HepG2 (cell line): ENCODE measurements around the gene FAM81A. TPM values are rescaled to one million over a fixed set of nuclear protein-coding genes. Genes with fewer than 3 reads are reported as not detected.

Source experiments
- ATAC-seq: fragments of 200-7000 bp; cut with Tn5 transposase; 3 replicates; pipeline ENCODE4 v1.9.1; 2020; ENCODE audit warnings: mild to moderate bottlenecking, moderate library complexity
- BruUV-seq: library from RNA; stranded (reverse); fragments of 400-500 nt; replicated peaks from 2 replicates; lab custom pipeline; 2021; lab: Mats Ljungman, UMichigan
- CTCF ChIA-PET: fragments of 300-600 bp; formaldehyde crosslinking; extraction: SDS; loops from one replicate; lab custom pipeline; 2021; ENCODE audit warnings: low total read pairs, inconsistent platforms, low intra/inter-chr PET ratio; lab: Yijun Ruan, JAX
- POLR2A ChIA-PET: fragments of 350-600 bp; sonication (Branson Sonifier 250); formaldehyde crosslinking; loops from one replicate; lab custom pipeline; 2020; ENCODE audit warnings: antibody characterized with exemption, inconsistent platforms; lab: Yijun Ruan, JAX
- DNase-seq: peaks from one replicate; pipeline ENCODE4 v3.0.0-alpha.2; 2015; ENCODE audit warnings: low spot score
- FAIRE-seq: peaks from 3 replicates; lab custom pipeline; 2011; peaks lifted over from hg19 to GRCh38; lab: Jason Lieb, UNC
- H2AFZ ChIP-seq: one replicate; pipeline ENCODE4 v1.6.1; 2011; ENCODE audit warnings: low read length, inconsistent platforms
- H3K27ac ChIP-seq: fragments of 300-600 bp; 3 replicates; pipeline ENCODE4 v1.8.0; 2011; ENCODE audit warnings: mixed run types, mild to moderate bottlenecking, mixed read lengths, low read length, inconsistent platforms; ENCODE audit not compliant: insufficient read depth; ENCODE audit errors: extremely low read length
- H3K27me3 ChIP-seq, 2 experiments: fragments of 200-600 bp in 1 of 2; 2 replicates in 1 of 2; 3 replicates in 1 of 2; pipeline versions ENCODE4 v1.6.0 to v1.8.0; 2011; ENCODE audit warnings: low read length in 2 of 2, mild to moderate bottlenecking in 2 of 2, moderate library complexity in 2 of 2, inconsistent platforms in 1 of 2; ENCODE audit not compliant: insufficient read depth in 2 of 2, control insufficient read depth in 1 of 2
- H3K36me3 ChIP-seq, 2 experiments: fragments of 200-600 bp in 1 of 2; replicated peaks in 1 of 2; 2 replicates in 1 of 2; 3 replicates in 1 of 2; pipeline versions ENCODE4 v1.5.1 to v1.8.0; 2011; ENCODE audit warnings: low read length in 2 of 2, inconsistent platforms in 1 of 2; ENCODE audit not compliant: insufficient read depth in 2 of 2, control insufficient read depth in 1 of 2
- H3K4me1 ChIP-seq: 2 replicates; pipeline ENCODE4 v1.5.1; 2012; ENCODE audit warnings: low read length, inconsistent platforms; ENCODE audit not compliant: insufficient read depth
- H3K4me2 ChIP-seq: 2 replicates; pipeline ENCODE4 v1.6.0; 2011; ENCODE audit warnings: low read depth, low read length, inconsistent platforms
- H3K4me3 ChIP-seq, 3 experiments: fragments of 200-600 bp in 1 of 3; sonication (generic), shearing (Covaris generic) in 1 of 3; replicated peaks in 1 of 3; 2 replicates each; pipeline ENCODE4 v1.5.1; 2011 to 2016; ENCODE audit warnings: low read length in 3 of 3, inconsistent platforms in 2 of 3, low read depth in 2 of 3, mild to moderate bottlenecking in 2 of 3, control low read depth in 1 of 3, mixed read lengths in 1 of 3; ENCODE audit not compliant: insufficient read depth in 1 of 3
- H3K79me2 ChIP-seq: one replicate; pipeline ENCODE4 v1.6.1; 2011; ENCODE audit warnings: low read length, inconsistent platforms; ENCODE audit not compliant: insufficient read depth
- H3K9ac ChIP-seq: 2 replicates; pipeline ENCODE4 v1.6.0; 2011; ENCODE audit warnings: mild to moderate bottlenecking, low read depth, low read length, inconsistent platforms; ENCODE audit not compliant: insufficient read depth
- H3K9me3 ChIP-seq: 2 replicates; pipeline ENCODE4 v1.5.1; 2012; ENCODE audit warnings: mild to moderate bottlenecking, low read length
- H4K20me1 ChIP-seq: 2 replicates; pipeline ENCODE4 v1.6.0; 2011; ENCODE audit warnings: inconsistent platforms, mild to moderate bottlenecking, low read length, moderate library complexity; ENCODE audit not compliant: insufficient read depth
- CAMTA2 ChIP-seq: sonication (generic); formaldehyde crosslinking; IDR thresholded peaks from 2 replicates; pipeline ENCODE4 v1.4.0; 2020; ENCODE audit warnings: mild to moderate bottlenecking, missing genetic modification reagents, borderline replicate concordance
- ETS1 ChIP-seq: sonication (generic); formaldehyde crosslinking; IDR thresholded peaks from 2 replicates; pipeline ENCODE4 v1.4.0; 2020; ENCODE audit warnings: missing genetic modification reagents
- GABPB1 ChIP-seq: IDR thresholded peaks from 2 replicates; pipeline ENCODE4 v1.6.1; 2016; ENCODE audit warnings: mild to moderate bottlenecking, missing genetic modification reagents, moderate library complexity, missing compliant biosample characterization
- HES4 ChIP-seq: sonication (generic); formaldehyde crosslinking; IDR thresholded peaks from 2 replicates; pipeline ENCODE4 v1.9.0; 2021; ENCODE audit warnings: mild to moderate bottlenecking, missing genetic modification reagents, borderline replicate concordance
- HOXD1 ChIP-seq: sonication (generic); formaldehyde crosslinking; IDR thresholded peaks from 2 replicates; pipeline ENCODE4 v1.5.0; 2020; ENCODE audit warnings: missing genetic modification reagents
- MXD4 ChIP-seq: IDR thresholded peaks from 2 replicates; pipeline ENCODE4 v1.6.1; 2016; ENCODE audit warnings: mild to moderate bottlenecking, missing biosample characterization, missing genetic modification reagents
- NFATC3 ChIP-seq: sonication (generic); formaldehyde crosslinking; IDR thresholded peaks from 2 replicates; pipeline ENCODE4 v1.5.1; 2020; ENCODE audit warnings: mild to moderate bottlenecking, missing genetic modification reagents
- SNAPC4 ChIP-seq: sonication (generic); formaldehyde crosslinking; IDR thresholded peaks from 2 replicates; pipeline ENCODE4 v1.4.0; 2020; ENCODE audit warnings: mild to moderate bottlenecking, missing genetic modification reagents
- ZBTB46 ChIP-seq: sonication (generic); formaldehyde crosslinking; IDR thresholded peaks from 2 replicates; pipeline ENCODE4 v1.4.0; 2020; ENCODE audit warnings: mild to moderate bottlenecking, missing genetic modification reagents, borderline replicate concordance
- ZC3H13 ChIP-seq: sonication (generic); formaldehyde crosslinking; IDR thresholded peaks from 2 replicates; pipeline ENCODE4 v1.8.1; 2023; ENCODE audit warnings: mild to moderate bottlenecking, missing genetic modification reagents, moderate library complexity
- ZEB1 ChIP-seq: IDR thresholded peaks from 2 replicates; pipeline ENCODE4 v1.6.1; 2012; ENCODE audit warnings: mild to moderate bottlenecking, low read depth, inconsistent platforms; ENCODE audit not compliant: insufficient replicate concordance
- ZNF263 ChIP-seq: sonication (generic); formaldehyde crosslinking; IDR thresholded peaks from 2 replicates; pipeline ENCODE4 v1.4.0; 2020; ENCODE audit warnings: missing genetic modification reagents
- ZNF264 ChIP-seq: sonication (generic); formaldehyde crosslinking; IDR thresholded peaks from 2 replicates; pipeline ENCODE4 v1.4.0; 2020; ENCODE audit warnings: missing genetic modification reagents
- ZNF441 ChIP-seq: sonication (generic); formaldehyde crosslinking; IDR thresholded peaks from 2 replicates; pipeline ENCODE4 v1.7.0; 2021; ENCODE audit warnings: missing genetic modification reagents, borderline replicate concordance
- ZNF580 ChIP-seq: IDR thresholded peaks from 2 replicates; pipeline ENCODE4 v1.6.1; 2016; ENCODE audit warnings: low read depth, borderline replicate concordance
- ZNF839 ChIP-seq: sonication (generic); formaldehyde crosslinking; IDR thresholded peaks from 2 replicates; pipeline ENCODE4 v1.4.0; 2020; ENCODE audit warnings: missing genetic modification reagents, mild to moderate bottlenecking, borderline replicate concordance
- ZSCAN30 ChIP-seq: sonication (generic); formaldehyde crosslinking; IDR thresholded peaks from 2 replicates; pipeline ENCODE4 v1.5.0; 2020; ENCODE audit warnings: mild to moderate bottlenecking, missing genetic modification reagents
- WGBS: methylation state at CpG from one replicate; pipeline ENCODE4 v1.1.6; 2017; ENCODE audit warnings: low lambda C conversion rate; 5-methylcytosine and 5-hydroxymethylcytosine counted together
- in situ Hi-C: cut with HindIII; loops from 2 replicates; pipeline ENCODE4 v1.10.0; 2017; ENCODE audit warnings: low pct_unique_long_range_greater_than_20kb; ENCODE audit not compliant: extremely low pct_ligation_motif_present
- intact Hi-C: fragments of 100-400 bp; cut with micrococcal nuclease; formaldehyde crosslinking; loops from one replicate; pipeline ENCODE4 v1.10.0; 2022; ENCODE audit not compliant: unreplicated experiment
- polyA plus RNA-seq, 8 experiments: library from polyadenylated mRNA; depleted of rRNA in 3 of 8; stranded (reverse) in 7 of 8; unstranded in 1 of 8; fragments of >200 nt; fragmentation: Illumina TruSeq in 4 of 8; extraction: Trizol in 4 of 8; gene quantifications; 2 replicates each; pipeline versions ENCODE4 v1.2.1 to v1.2.3, GENCODE V29; 2011 to 2016; ENCODE audit warnings: low read depth in 4 of 8, missing spikeins in 1 of 8, mixed read lengths in 1 of 8; ENCODE audit not compliant: insufficient read depth in 1 of 8
- total RNA-seq, 5 experiments: library from RNA; depleted of rRNA; stranded (reverse); fragments of >200 nt; fragmentation: Illumina TruSeq; extraction: Trizol; gene quantifications; 2 replicates each; pipeline ENCODE4 v1.2.3, GENCODE V29; 2016; ENCODE audit warnings: low read depth in 1 of 5

The FAM81A gene
- total and polyA plus RNA-seq, 2 of the 13 experiments (the other 11 are each of a cell fraction or from before 2014, with no cell fraction given), result 0.09 TPM; not detected in 1

- TF ChIP-seq SNAPC4 (CRISPR knock-in tag) (no peak), ZNF264 (no peak), MXD4 (no peak), HOXD1 (no peak), ZC3H13 (CRISPR knock-in tag) (no peak), ZNF839 (CRISPR knock-in tag) (no peak)
Measured at GRCh38 chr15:59555696-59556095, 117.7 kb downstream of the FAM81A start (continued).

- Histone ChIP-seq H3K9me3 (no peaks in the 10 kb centered on the region), H3K27ac (no peak overlapping the region), H3K9ac (no peak overlapping the region), H3K27me3 (peaks cover 0 to 3% of the 10 kb centered on the region in 2 experiments; a peak in 1 of 5 replicates), H3K4me2 (no peak overlapping the region), H3K4me1 (peaks cover 61% of the 10 kb centered on the region), H3K79me2 (no peaks in the 10 kb centered on the region), H3K4me3 (no peak overlapping the region), H4K20me1 (no peaks in the 10 kb centered on the region), H3K36me3 (no peaks in the 10 kb centered on the region), H2AFZ (no peak overlapping the region)
- no TSS peak for BruUV-seq
- WGBS, result 71% methylated on average over 2 of the region's 2 CpGs
- intact Hi-C loops (no loop called here), in situ Hi-C loops (no loop called here)
- ChIA-PET POLR2A (interaction anchor here (1.0 kb wide), 1 partner anchor 55 kb away, joined by 3 read pairs; the partner anchor contains the start of gene GCNT3), CTCF (no interaction called here)
- FAIRE-seq (no peak), ATAC-seq (no peak), DNase-seq (no peak)
- TF ChIP-seq ZNF580 (CRISPR knock-in tag), result no peak
- no peak for TF ChIP-seq ZSCAN30 (CRISPR knock-in tag)
- TF ChIP-seq HES4 (CRISPR knock-in tag), result no peak
- no peak for TF ChIP-seq CAMTA2 (CRISPR knock-in tag)
- TF ChIP-seq ETS1, result no peak
- TF ChIP-seq ZNF441 (CRISPR knock-in tag), result no peak
- no peak for TF ChIP-seq NFATC3
- no peak for TF ChIP-seq ZBTB46 (CRISPR knock-in tag)
- no peak for TF ChIP-seq ZEB1
- no peak for TF ChIP-seq ZNF263
- TF ChIP-seq GABPB1 (CRISPR knock-in tag), result no peak
Measured at GRCh38 chr15:59556380-59556779, 118.4 kb downstream of the FAM81A start.
